H9 (cell line): ENCODE data around the gene SPTBN1. TPM values are rescaled to one million over a fixed set of nuclear protein-coding genes. Genes with fewer than 3 reads are reported as not detected.

Source experiments
- DNase-seq: peaks from one replicate; pipeline ENCODE4 v3.0.0-alpha.2; 2017
- H2AFZ ChIP-seq: one replicate; pipeline ENCODE4 v1.6.1; 2013; ENCODE audit warnings: mild to moderate bottlenecking, low read length, control low read depth, moderate library complexity
- H2AK5ac ChIP-seq: 2 replicates; pipeline ENCODE4 v1.6.1; 2013; ENCODE audit warnings: low read length, control low read depth, mixed read lengths; ENCODE audit not compliant: insufficient read length
- H2BK120ac ChIP-seq: one replicate; pipeline ENCODE4 v1.6.1; 2013; ENCODE audit warnings: low read depth, mild to moderate bottlenecking, low read length, control low read depth, inconsistent platforms; ENCODE audit not compliant: poor library complexity, severe bottlenecking
- H2BK12ac ChIP-seq: 2 replicates; pipeline ENCODE4 v1.6.1; 2013; ENCODE audit warnings: low read length, control low read depth, mixed read lengths, low read depth; ENCODE audit not compliant: insufficient read length
- H2BK15ac ChIP-seq: 2 replicates; pipeline ENCODE4 v1.6.1; 2013; ENCODE audit warnings: low read depth, low read length, control low read depth
- H2BK20ac ChIP-seq: one replicate; pipeline ENCODE4 v1.6.1; 2013; ENCODE audit warnings: low read depth, mild to moderate bottlenecking, low read length, control low read depth, inconsistent platforms; ENCODE audit not compliant: poor library complexity, severe bottlenecking
- H2BK5ac ChIP-seq: 2 replicates; pipeline ENCODE4 v1.6.1; 2013; ENCODE audit warnings: low read length, control low read depth, mixed read lengths; ENCODE audit not compliant: insufficient read length
- H3K14ac ChIP-seq: 2 replicates; pipeline ENCODE4 v1.6.1; 2013; ENCODE audit warnings: low read length, control low read depth; ENCODE audit not compliant: insufficient read depth
- H3K18ac ChIP-seq: 2 replicates; pipeline ENCODE4 v1.6.1; 2013; ENCODE audit warnings: low read depth, mild to moderate bottlenecking, mixed read lengths, low read length, control low read depth; ENCODE audit not compliant: insufficient read length
- H3K23ac ChIP-seq: 2 replicates; pipeline ENCODE4 v1.6.1; 2013; ENCODE audit warnings: low read length, control low read depth, mixed read lengths, low read depth; ENCODE audit not compliant: insufficient read length
- H3K23me2 ChIP-seq: 2 replicates; pipeline ENCODE4 v1.6.1; 2013; ENCODE audit warnings: low read depth, mild to moderate bottlenecking, mixed read lengths, low read length, control low read depth; ENCODE audit not compliant: insufficient read length, poor library complexity, severe bottlenecking
- H3K27ac ChIP-seq: 2 replicates; pipeline ENCODE4 v1.5.1; 2013; ENCODE audit warnings: low read length, control low read depth, mixed read lengths, low read depth; ENCODE audit not compliant: insufficient read length
- H3K27me3 ChIP-seq: 2 replicates; pipeline ENCODE4 v1.6.1; 2013; ENCODE audit warnings: low read length, control low read depth, inconsistent platforms; ENCODE audit not compliant: insufficient read depth
- H3K4ac ChIP-seq: 2 replicates; pipeline ENCODE4 v1.6.1; 2013; ENCODE audit warnings: low read depth, mild to moderate bottlenecking, control low read depth, inconsistent platforms, low read length, moderate library complexity
- H3K4me1 ChIP-seq: 2 replicates; pipeline ENCODE4 v1.6.1; 2013; ENCODE audit warnings: low read length, control low read depth, inconsistent platforms; ENCODE audit not compliant: insufficient read depth
- H3K4me2 ChIP-seq: 2 replicates; pipeline ENCODE4 v1.6.1; 2013; ENCODE audit warnings: low read length, control low read depth, mixed read lengths; ENCODE audit not compliant: insufficient read length, insufficient read depth
- H3K56ac ChIP-seq: 2 replicates; pipeline ENCODE4 v1.6.1; 2013; ENCODE audit warnings: low read depth, mild to moderate bottlenecking, mixed read lengths, low read length, control low read depth; ENCODE audit not compliant: insufficient read length
- H3K79me1 ChIP-seq: 2 replicates; pipeline ENCODE4 v1.6.1; 2013; ENCODE audit warnings: low read depth, mild to moderate bottlenecking, moderate library complexity, low read length, control low read depth, inconsistent platforms; ENCODE audit not compliant: insufficient read depth, poor library complexity, severe bottlenecking
- H3K79me2 ChIP-seq: 2 replicates; pipeline ENCODE4 v1.6.1; 2013; ENCODE audit warnings: low read length, control low read depth, inconsistent platforms; ENCODE audit not compliant: insufficient read depth
- H3K9ac ChIP-seq: 2 replicates; pipeline ENCODE4 v1.6.1; 2013; ENCODE audit warnings: low read length, control low read depth, mixed read lengths; ENCODE audit not compliant: insufficient read length; ENCODE audit errors: extremely low read depth
- H3K9me3 ChIP-seq: one replicate; pipeline ENCODE4 v1.6.1; 2013; ENCODE audit warnings: low read depth, low read length, inconsistent platforms; ENCODE audit not compliant: control insufficient read depth
- H3T11ph ChIP-seq: one replicate; pipeline ENCODE4 v1.6.1; 2013; ENCODE audit warnings: mild to moderate bottlenecking, low read length, control low read depth, inconsistent platforms
- H4K20me1 ChIP-seq: one replicate; pipeline ENCODE4 v1.6.1; 2013; ENCODE audit not compliant: control insufficient read depth, insufficient read length, insufficient read depth
- H4K5ac ChIP-seq: 2 replicates; pipeline ENCODE4 v1.6.1; 2013; ENCODE audit warnings: low read depth, mild to moderate bottlenecking, mixed read lengths, low read length, control low read depth; ENCODE audit not compliant: insufficient read length
- H4K8ac ChIP-seq: replicated peaks from 2 replicates; pipeline ENCODE4 v1.6.1; 2013; ENCODE audit warnings: low read length, control low read depth, mixed read lengths, low read depth; ENCODE audit not compliant: insufficient read length
- H4K91ac ChIP-seq: 2 replicates; pipeline ENCODE4 v1.6.1; 2013; ENCODE audit warnings: low read depth, mild to moderate bottlenecking, moderate library complexity, mixed read lengths, low read length, control low read depth; ENCODE audit not compliant: insufficient read length
- H3K27ac Mint-ChIP-seq, 3 experiments: 2 replicates in 2 of 3; 3 replicates in 1 of 3; pipeline ENCODE4 v1.8.0; 2020 to 2021; ENCODE audit warnings: mixed read lengths in 3 of 3, mild to moderate bottlenecking in 1 of 3, moderate library complexity in 1 of 3
- H3K27me3 Mint-ChIP-seq: 2 replicates; pipeline ENCODE4 v1.8.0; 2021; ENCODE audit warnings: low read depth, mild to moderate bottlenecking, moderate library complexity, mixed read lengths
- H3K36me3 Mint-ChIP-seq, 3 experiments: 2 replicates in 2 of 3; 3 replicates in 1 of 3; pipeline ENCODE4 v1.8.0; 2020 to 2021; ENCODE audit warnings: low read depth in 3 of 3, mixed read lengths in 3 of 3; ENCODE audit not compliant: insufficient read depth in 1 of 3
- H3K4me1 Mint-ChIP-seq, 2 experiments: 2 replicates each; pipeline ENCODE4 v1.8.0; 2020; ENCODE audit warnings: mixed read lengths in 2 of 2
- H3K4me3 Mint-ChIP-seq, 2 experiments: 2 replicates in 1 of 2; 3 replicates in 1 of 2; pipeline ENCODE4 v1.8.0; 2020 to 2021; ENCODE audit warnings: mild to moderate bottlenecking in 2 of 2, mixed read lengths in 2 of 2, moderate library complexity in 1 of 2
- H3K9me3 Mint-ChIP-seq, 2 experiments: 2 replicates in 1 of 2; 3 replicates in 1 of 2; pipeline ENCODE4 v1.8.0; 2020; ENCODE audit warnings: mild to moderate bottlenecking in 2 of 2, mixed read lengths in 2 of 2, moderate library complexity in 1 of 2
- WGBS: extraction: QIAGEN DNeasy Blood & Tissue Kit; methylation state at CpG from one replicate; pipeline ENCODE4 v1.1.7; 2013; ENCODE audit warnings: missing lambda C conversion rate, low lambda C conversion rate, mixed read lengths; ENCODE audit not compliant: insufficient read length; ENCODE audit errors: extremely low coverage; 5-methylcytosine and 5-hydroxymethylcytosine counted together
- total RNA-seq: library from RNA; stranded (reverse); gene quantifications from 2 replicates; pipeline ENCODE4 v1.2.1, GENCODE V29; 2021
- TF ChIP-seq, protein P1 (sequence below): fragments of 200-600 bp; sonication (generic); conservative IDR thresholded peaks from 3 replicates; pipeline ENCODE4 v1.8.0; 2021; ENCODE audit warnings: antibody characterized with exemption, mild to moderate bottlenecking

The SPTBN1 gene
- total RNA-seq, 1 experiment from 2014 or later: 164 TPM

DNA sequence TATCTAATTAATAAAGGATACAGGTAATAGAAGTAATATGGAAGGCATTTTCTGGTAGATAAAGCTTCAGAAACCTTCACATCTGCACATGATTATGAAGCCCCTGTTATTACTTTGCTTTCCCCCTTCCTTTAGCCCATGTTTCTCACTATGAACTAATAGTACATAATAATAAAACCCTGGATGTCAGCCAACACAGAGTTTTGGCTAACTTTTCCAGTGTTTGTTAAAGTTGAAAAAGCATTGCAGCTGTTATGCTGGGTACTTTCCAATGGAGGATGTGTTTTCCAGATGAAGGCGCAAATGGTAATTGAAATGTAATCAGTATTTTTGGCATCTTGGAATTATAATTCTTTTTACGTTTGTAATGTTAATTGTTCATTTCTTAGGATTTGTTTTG lies 43.5 kb downstream of the SPTBN1 start:
- no peaks in the 10 kb centered on the region for H4K20me1 ChIP-seq
- no peak overlapping the region for H4K91ac ChIP-seq
- no peak overlapping the region for H3K56ac ChIP-seq
- WGBS: no CpG with 5 or more reads among the region's 2 CpGs
- no peak overlapping the region for H4K8ac ChIP-seq
- no peak overlapping the region for H2BK5ac ChIP-seq
- Mint-ChIP-seq H3K4me1 (peaks cover 25 to 34% of the 10 kb centered on the region in 2 experiments), H3K4me3 (no peak overlapping the region), H3K27ac (no peak overlapping the region), H3K9me3 (no peaks in the 10 kb centered on the region), H3K27me3 (no peaks in the 10 kb centered on the region), H3K36me3 (no peaks in the 10 kb centered on the region; a peak in 1 of 7 replicates)
- no peak overlapping the region for H3K9ac ChIP-seq
- H2AFZ ChIP-seq: no peak overlapping the region
- H3K4me1 ChIP-seq: peaks cover 3% of the 10 kb centered on the region; the same call in 1 of the 2 replicates
- no peak overlapping the region for H2BK15ac ChIP-seq
- H2AK5ac ChIP-seq: no peak overlapping the region
- no peak overlapping the region for H2BK120ac ChIP-seq
- DNase-seq: no peak
- no peak overlapping the region for H3K14ac ChIP-seq
- no peaks in the 10 kb centered on the region for H3K27me3 ChIP-seq
- TF ChIP-seq, protein P1, sequence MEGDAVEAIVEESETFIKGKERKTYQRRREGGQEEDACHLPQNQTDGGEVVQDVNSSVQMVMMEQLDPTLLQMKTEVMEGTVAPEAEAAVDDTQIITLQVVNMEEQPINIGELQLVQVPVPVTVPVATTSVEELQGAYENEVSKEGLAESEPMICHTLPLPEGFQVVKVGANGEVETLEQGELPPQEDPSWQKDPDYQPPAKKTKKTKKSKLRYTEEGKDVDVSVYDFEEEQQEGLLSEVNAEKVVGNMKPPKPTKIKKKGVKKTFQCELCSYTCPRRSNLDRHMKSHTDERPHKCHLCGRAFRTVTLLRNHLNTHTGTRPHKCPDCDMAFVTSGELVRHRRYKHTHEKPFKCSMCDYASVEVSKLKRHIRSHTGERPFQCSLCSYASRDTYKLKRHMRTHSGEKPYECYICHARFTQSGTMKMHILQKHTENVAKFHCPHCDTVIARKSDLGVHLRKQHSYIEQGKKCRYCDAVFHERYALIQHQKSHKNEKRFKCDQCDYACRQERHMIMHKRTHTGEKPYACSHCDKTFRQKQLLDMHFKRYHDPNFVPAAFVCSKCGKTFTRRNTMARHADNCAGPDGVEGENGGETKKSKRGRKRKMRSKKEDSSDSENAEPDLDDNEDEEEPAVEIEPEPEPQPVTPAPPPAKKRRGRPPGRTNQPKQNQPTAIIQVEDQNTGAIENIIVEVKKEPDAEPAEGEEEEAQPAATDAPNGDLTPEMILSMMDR: no peak
- no peaks in the 10 kb centered on the region for H3K23me2 ChIP-seq
- H3K9me3 ChIP-seq: no peaks in the 10 kb centered on the region
- H3K23ac ChIP-seq: no peak overlapping the region
- H3K27ac ChIP-seq: no peak overlapping the region
- no peak overlapping the region for H3K4ac ChIP-seq
- H3K4me2 ChIP-seq: no peak overlapping the region
- no peak overlapping the region for H2BK20ac ChIP-seq
- H2BK12ac ChIP-seq: no peak overlapping the region
- no peak overlapping the region for H3K18ac ChIP-seq
- H3T11ph ChIP-seq: no peak overlapping the region
- H4K5ac ChIP-seq: no peak overlapping the region
- no peaks in the 10 kb centered on the region for H3K79me2 ChIP-seq
- no peaks in the 10 kb centered on the region for H3K79me1 ChIP-seq
